Stomach (tissue), 9 donors: ENCODE data around the gene DIAPH3. TPM values are rescaled to one million over a fixed set of nuclear protein-coding genes. Genes with fewer than 3 reads are reported as not detected.

Experiments
- DNase-seq, 2 donors: peaks; one replicate each; pipeline versions ENCODE4 v3.0.0 to v3.0.0-alpha.2; 2013 to 2019
- H3K27ac ChIP-seq, 5 donors: fragments of 200-600 bp in 4 of 5; sonication (generic) in 4 of 5; one replicate each; pipeline ENCODE4 v1.5.1; 2013 to 2019; ENCODE audit warnings: mild to moderate bottlenecking in 1 of 5, moderate library complexity in 1 of 5
- H3K27me3 ChIP-seq, 3 donors: fragments of 200-600 bp; sonication (generic); one replicate each; pipeline ENCODE4 v1.5.1; 2017 to 2019; ENCODE audit warnings: mixed run types in 1 of 3
- H3K36me3 ChIP-seq, 4 donors: fragments of 200-600 bp; sonication (generic); 1 replicate in 3 of 4; 2 replicates in 1 of 4; pipeline ENCODE4 v1.5.1; 2016 to 2019
- H3K4me1 ChIP-seq, 4 donors: fragments of 200-600 bp; sonication (generic); one replicate each; pipeline ENCODE4 v1.5.1; 2016 to 2019
- H3K4me3 ChIP-seq, 4 donors: fragments of 200-600 bp; sonication (generic) in 3 of 4; one replicate each; pipeline ENCODE4 v1.5.1; 2016 to 2019; ENCODE audit warnings: mild to moderate bottlenecking in 1 of 4
- H3K9me3 ChIP-seq, 4 donors: fragments of 200-600 bp; sonication (generic); one replicate each; pipeline ENCODE4 v1.5.1; 2016 to 2019
- CTCF ChIP-seq, 7 experiments: fragments of 450-650 bp in 4 of 7; fragments of 200-600 bp in 3 of 7; sonication (generic) in 3 of 7; IDR thresholded peaks; one replicate each; pipeline ENCODE4 v1.5.1; 2016 to 2019; ENCODE audit warnings: antibody characterized with exemption in 7 of 7, control low read depth in 2 of 7, mild to moderate bottlenecking in 1 of 7
- EP300 ChIP-seq: sonication (generic); formaldehyde crosslinking; IDR thresholded peaks from one replicate; pipeline ENCODE4 v1.6.1; 2017; ENCODE audit warnings: antibody characterized with exemption
- POLR2A ChIP-seq, 4 donors: fragments of 450-650 bp; IDR thresholded peaks; one replicate each; pipeline ENCODE4 v1.6.1; 2016; ENCODE audit warnings: antibody characterized with exemption in 4 of 4, control low read depth in 2 of 4, mild to moderate bottlenecking in 1 of 4, moderate library complexity in 1 of 4
- POLR2AphosphoS5 ChIP-seq, 3 donors: sonication (generic); formaldehyde crosslinking; IDR thresholded peaks; one replicate each; pipeline ENCODE4 v1.6.1; 2016; ENCODE audit warnings: antibody characterized with exemption in 3 of 3
- WGBS, 5 donors: extraction: QIAGEN DNeasy Blood & Tissue Kit in 3 of 5; methylation state at CpG; one replicate each; pipeline versions ENCODE4 v1.1.5 to v1.1.7; 2013 to 2018; 5-methylcytosine and 5-hydroxymethylcytosine counted together
- intact Hi-C: fragments of 100-400 bp; cut with DNase I; formaldehyde crosslinking; loops from one replicate; pipeline ENCODE4 v1.15.1; 2023; ENCODE audit warnings: low total_unique reads
- polyA plus RNA-seq, 3 donors: library from polyadenylated mRNA; stranded (reverse); fragments of 200-250 nt; gene quantifications; one replicate each; pipeline ENCODE4 v1.2.3, GENCODE V29; 2013
- total RNA-seq, 5 donors: library from RNA; depleted of rRNA; stranded (reverse); fragments of >200 nt; gene quantifications; one replicate each; pipeline versions ENCODE4 v1.1.0 to v1.2.3, GENCODE V29; 2014 to 2016
- donor health status: healthy with polysubstance abuse.
- donor health status: Bipolar disorder and iron deficiency.
- donor health status: healthy.

DIAPH3 gene
- total and polyA plus RNA-seq, 8 donors, result 2.5 to 12.1 (median 4.6) TPM

GRCh38 chr13:59643906-59644626, 519.7 kb downstream of the DIAPH3 start:
- H3K27me3 ChIP-seq, result no peaks in the 10 kb centered on the region
- intact Hi-C loops, result no loop called here
- H3K27ac ChIP-seq, result no peak overlapping the region
- H3K36me3 ChIP-seq, result no peaks in the 10 kb centered on the region
- 20 to 46% (median 23%) methylated on average over 3 of the region's 3 CpGs for WGBS, 5 donors
- no peak for DNase-seq
- no peak overlapping the region for H3K4me3 ChIP-seq
- H3K9me3 ChIP-seq, result no peaks in the 10 kb centered on the region
- TF ChIP-seq EP300, result no peak
- TF ChIP-seq POLR2AphosphoS5 (IDR thresholded peaks at IDR 0.05), result no peak
- TF ChIP-seq POLR2A (IDR thresholded peaks at IDR 0.05), result no peak
- no peak for TF ChIP-seq CTCF (IDR thresholded peaks at IDR 0.05)
- no peaks in the 10 kb centered on the region for H3K4me1 ChIP-seq

- no peaks in the 10 kb centered on the region for H3K27me3 ChIP-seq
- TF ChIP-seq POLR2AphosphoS5 (IDR thresholded peaks at IDR 0.05), result no peak
- no peak for TF ChIP-seq EP300
- TF ChIP-seq POLR2A (IDR thresholded peaks at IDR 0.05), result no peak
- TF ChIP-seq CTCF (IDR thresholded peaks at IDR 0.05), result no peak
- H3K27ac ChIP-seq, result no peak overlapping the region
- no peaks in the 10 kb centered on the region for H3K36me3 ChIP-seq
- no peaks in the 10 kb centered on the region for H3K9me3 ChIP-seq
- no peak for DNase-seq
- intact Hi-C loops, result no loop called here
- WGBS, 5 donors, result 53 to 73% (median 65%) methylated on average over 6 of the region's 6 CpGs
- no peak overlapping the region for H3K4me3 ChIP-seq
- peaks cover 0 to 2% (median 0%) of the 10 kb centered on the region in 4 donors for H3K4me1 ChIP-seq
These were observed 520.3 kb downstream of the DIAPH3 start for GRCh38 chr13:59643364-59643841.

GRCh38 chr13:59641817-59642216, 521.9 kb downstream of the DIAPH3 start:
- WGBS, 5 donors, result 83 to 89% (median 84%) methylated on average over 1 of the region's 1 CpG
- Histone ChIP-seq H3K27ac (no peak overlapping the region), H3K4me1 (peaks cover 0 to 7% (median 0%) of the 10 kb centered on the region in 4 donors), H3K27me3 (no peaks in the 10 kb centered on the region), H3K4me3 (no peak overlapping the region), H3K9me3 (no peaks in the 10 kb centered on the region), H3K36me3 (no peaks in the 10 kb centered on the region)
- no peak for TF ChIP-seq POLR2A (IDR thresholded peaks at IDR 0.05)
- TF ChIP-seq CTCF (IDR thresholded peaks at IDR 0.05), result no peak
- TF ChIP-seq POLR2AphosphoS5 (IDR thresholded peaks at IDR 0.05), result no peak
- TF ChIP-seq EP300, result no peak
- intact Hi-C loops, result no loop called here
- DNase-seq, result no peak

- intact Hi-C loops, result no loop called here
- Histone ChIP-seq H3K27me3 (no peaks in the 10 kb centered on the region), H3K36me3 (no peaks in the 10 kb centered on the region), H3K9me3 (no peaks in the 10 kb centered on the region), H3K27ac (no peak overlapping the region), H3K4me3 (no peak overlapping the region), H3K4me1 (peaks cover 0 to 7% (median 0%) of the 10 kb centered on the region in 4 donors)
- no peak for TF ChIP-seq POLR2AphosphoS5 (IDR thresholded peaks at IDR 0.05)
- no peak for TF ChIP-seq EP300
- no peak for TF ChIP-seq CTCF (IDR thresholded peaks at IDR 0.05)
- no peak for DNase-seq
- WGBS, 5 donors, result 68 to 90% (median 87%) methylated on average over 3 of the region's 3 CpGs
These were observed 522.5 kb downstream of the DIAPH3 start for GRCh38 chr13:59641261-59641660.
